HepG2 (cell line): ENCODE measurements around the gene RB1. TPM values are rescaled to one million over a fixed set of nuclear protein-coding genes. Genes with fewer than 3 reads are reported as not detected.

Experiments
- CBFB ChIP-seq: sonication (generic); formaldehyde crosslinking; IDR thresholded peaks from 2 replicates; pipeline ENCODE4 v1.4.0; 2020; ENCODE audit warnings: missing genetic modification reagents
- CREM ChIP-seq, 2 experiments: sonication (generic) in 1 of 2; formaldehyde crosslinking in 1 of 2; IDR thresholded peaks; 2 replicates each; pipeline versions ENCODE4 v1.4.0 to v1.6.1; 2016 to 2020; ENCODE audit warnings: antibody characterized with exemption in 1 of 2, mild to moderate bottlenecking in 1 of 2, missing genetic modification reagents in 1 of 2
- GATAD1 ChIP-seq: IDR thresholded peaks from 2 replicates; pipeline ENCODE4 v1.6.1; 2016; ENCODE audit warnings: missing genetic modification reagents, missing compliant biosample characterization
- PPARG ChIP-seq: conservative IDR thresholded peaks from 2 replicates; pipeline ENCODE4 v1.6.1; 2016; ENCODE audit warnings: missing biosample characterization, missing genetic modification reagents
- RBM22 ChIP-seq: fragments of 200-400 bp; formaldehyde crosslinking; optimal IDR thresholded peaks from 2 replicates; pipeline ENCODE3; 2017; ENCODE audit warnings: mild to moderate bottlenecking, low read length, moderate library complexity
- SSRP1 ChIP-seq: IDR thresholded peaks from 2 replicates; pipeline ENCODE4 v1.6.1; 2016; ENCODE audit warnings: control low read depth
- polyA plus RNA-seq, 8 experiments: library from polyadenylated mRNA; depleted of rRNA in 3 of 8; stranded (reverse) in 7 of 8; unstranded in 1 of 8; fragments of >200 nt; fragmentation: Illumina TruSeq in 4 of 8; extraction: Trizol in 4 of 8; gene quantifications; 2 replicates each; pipeline versions ENCODE4 v1.2.1 to v1.2.3, GENCODE V29; 2011 to 2016; ENCODE audit warnings: low read depth in 4 of 8, missing spikeins in 1 of 8, mixed read lengths in 1 of 8; ENCODE audit not compliant: insufficient read depth in 1 of 8
- total RNA-seq, 5 experiments: library from RNA; depleted of rRNA; stranded (reverse); fragments of >200 nt; fragmentation: Illumina TruSeq; extraction: Trizol; gene quantifications; 2 replicates each; pipeline ENCODE4 v1.2.3, GENCODE V29; 2016; ENCODE audit warnings: low read depth in 1 of 5
- TF ChIP-seq, protein P1 (sequence below): sonication (generic); formaldehyde crosslinking; IDR thresholded peaks from 2 replicates; pipeline ENCODE4 v1.5.0; 2020; ENCODE audit warnings: missing genetic modification reagents
- TF ChIP-seq, protein P2 (sequence below): sonication (generic); formaldehyde crosslinking; IDR thresholded peaks from 2 replicates; pipeline ENCODE4 v1.5.0; 2020; ENCODE audit warnings: missing genetic modification reagents
- TF ChIP-seq, protein P3 (sequence below): sonication (generic); formaldehyde crosslinking; IDR thresholded peaks from 2 replicates; pipeline ENCODE4; 2020; ENCODE audit warnings: missing genetic modification reagents, mild to moderate bottlenecking, borderline replicate concordance
- TF ChIP-seq, protein P4 (sequence below): sonication (generic); formaldehyde crosslinking; IDR thresholded peaks from 2 replicates; pipeline ENCODE4 v1.5.0; 2020; ENCODE audit warnings: mild to moderate bottlenecking, missing genetic modification reagents, borderline replicate concordance
- TF ChIP-seq, protein P5 (sequence below): sonication (generic); formaldehyde crosslinking; IDR thresholded peaks from 2 replicates; pipeline ENCODE4 v1.8.0; 2022; ENCODE audit warnings: missing genetic modification reagents, mild to moderate bottlenecking, borderline replicate concordance
- TF ChIP-seq, protein P6 (sequence below), 2 experiments: sonication (generic) in 1 of 2; formaldehyde crosslinking in 1 of 2; IDR thresholded peaks; 2 replicates each; pipeline versions ENCODE4 v1.4.0 to v1.6.1; 2016 to 2020; ENCODE audit warnings: borderline replicate concordance in 1 of 2, low read depth in 1 of 2, mild to moderate bottlenecking in 1 of 2, missing genetic modification reagents in 1 of 2

The RB1 gene
- total and polyA plus RNA-seq, 2 of the 13 experiments (the other 11 are each of a cell fraction or from before 2014, with no cell fraction given): 15.6 to 23.7 TPM

DNA sequence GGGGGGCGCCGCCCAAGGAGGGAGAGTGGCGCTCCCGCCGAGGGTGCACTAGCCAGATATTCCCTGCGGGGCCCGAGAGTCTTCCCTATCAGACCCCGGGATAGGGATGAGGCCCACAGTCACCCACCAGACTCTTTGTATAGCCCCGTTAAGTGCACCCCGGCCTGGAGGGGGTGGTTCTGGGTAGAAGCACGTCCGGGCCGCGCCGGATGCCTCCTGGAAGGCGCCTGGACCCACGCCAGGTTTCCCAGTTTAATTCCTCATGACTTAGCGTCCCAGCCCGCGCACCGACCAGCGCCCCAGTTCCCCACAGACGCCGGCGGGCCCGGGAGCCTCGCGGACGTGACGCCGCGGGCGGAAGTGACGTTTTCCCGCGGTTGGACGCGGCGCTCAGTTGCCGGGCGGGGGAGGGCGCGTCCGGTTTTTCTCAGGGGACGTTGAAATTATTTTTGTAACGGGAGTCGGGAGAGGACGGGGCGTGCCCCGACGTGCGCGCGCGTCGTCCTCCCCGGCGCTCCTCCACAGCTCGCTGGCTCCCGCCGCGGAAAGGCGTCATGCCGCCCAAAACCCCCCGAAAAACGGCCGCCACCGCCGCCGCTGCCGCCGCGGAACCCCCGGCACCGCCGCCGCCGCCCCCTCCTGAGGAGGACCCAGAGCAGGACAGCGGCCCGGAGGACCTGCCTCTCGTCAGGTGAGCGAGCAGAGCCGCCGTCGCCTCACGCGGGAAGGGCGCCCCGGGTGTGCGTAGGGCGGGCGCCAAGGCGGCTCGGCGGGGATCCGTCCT, at the start of gene RB1 (continued):
- TF ChIP-seq, protein P1, sequence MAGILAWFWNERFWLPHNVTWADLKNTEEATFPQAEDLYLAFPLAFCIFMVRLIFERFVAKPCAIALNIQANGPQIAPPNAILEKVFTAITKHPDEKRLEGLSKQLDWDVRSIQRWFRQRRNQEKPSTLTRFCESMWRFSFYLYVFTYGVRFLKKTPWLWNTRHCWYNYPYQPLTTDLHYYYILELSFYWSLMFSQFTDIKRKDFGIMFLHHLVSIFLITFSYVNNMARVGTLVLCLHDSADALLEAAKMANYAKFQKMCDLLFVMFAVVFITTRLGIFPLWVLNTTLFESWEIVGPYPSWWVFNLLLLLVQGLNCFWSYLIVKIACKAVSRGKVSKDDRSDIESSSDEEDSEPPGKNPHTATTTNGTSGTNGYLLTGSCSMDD (CRISPR knock-in tag): no peak
- peak; percentile 50; the same call in 1 of the 2 replicates for TF ChIP-seq CBFB (CRISPR knock-in tag)
- TF ChIP-seq, protein P2, sequence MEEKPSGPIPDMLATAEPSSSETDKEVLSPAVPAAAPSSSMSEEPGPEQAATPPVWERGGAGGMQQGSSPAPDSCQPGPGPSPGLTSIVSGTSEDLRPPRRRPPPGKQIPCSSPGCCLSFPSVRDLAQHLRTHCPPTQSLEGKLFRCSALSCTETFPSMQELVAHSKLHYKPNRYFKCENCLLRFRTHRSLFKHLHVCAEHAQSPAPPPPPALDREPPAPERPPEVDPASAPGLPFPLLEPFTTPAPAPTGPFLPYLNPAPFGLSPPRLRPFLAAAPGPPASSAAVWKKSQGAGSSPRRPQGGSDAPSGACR (CRISPR knock-in tag): no peak
- TF ChIP-seq, protein P3, sequence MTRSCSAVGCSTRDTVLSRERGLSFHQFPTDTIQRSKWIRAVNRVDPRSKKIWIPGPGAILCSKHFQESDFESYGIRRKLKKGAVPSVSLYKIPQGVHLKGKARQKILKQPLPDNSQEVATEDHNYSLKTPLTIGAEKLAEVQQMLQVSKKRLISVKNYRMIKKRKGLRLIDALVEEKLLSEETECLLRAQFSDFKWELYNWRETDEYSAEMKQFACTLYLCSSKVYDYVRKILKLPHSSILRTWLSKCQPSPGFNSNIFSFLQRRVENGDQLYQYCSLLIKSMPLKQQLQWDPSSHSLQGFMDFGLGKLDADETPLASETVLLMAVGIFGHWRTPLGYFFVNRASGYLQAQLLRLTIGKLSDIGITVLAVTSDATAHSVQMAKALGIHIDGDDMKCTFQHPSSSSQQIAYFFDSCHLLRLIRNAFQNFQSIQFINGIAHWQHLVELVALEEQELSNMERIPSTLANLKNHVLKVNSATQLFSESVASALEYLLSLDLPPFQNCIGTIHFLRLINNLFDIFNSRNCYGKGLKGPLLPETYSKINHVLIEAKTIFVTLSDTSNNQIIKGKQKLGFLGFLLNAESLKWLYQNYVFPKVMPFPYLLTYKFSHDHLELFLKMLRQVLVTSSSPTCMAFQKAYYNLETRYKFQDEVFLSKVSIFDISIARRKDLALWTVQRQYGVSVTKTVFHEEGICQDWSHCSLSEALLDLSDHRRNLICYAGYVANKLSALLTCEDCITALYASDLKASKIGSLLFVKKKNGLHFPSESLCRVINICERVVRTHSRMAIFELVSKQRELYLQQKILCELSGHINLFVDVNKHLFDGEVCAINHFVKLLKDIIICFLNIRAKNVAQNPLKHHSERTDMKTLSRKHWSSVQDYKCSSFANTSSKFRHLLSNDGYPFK (CRISPR knock-in tag): peak; percentile 78; the same call in 1 of the 2 replicates
- TF ChIP-seq GATAD1 (CRISPR knock-in tag): peak; percentile 86
- peak; percentile 81 for TF ChIP-seq CREM (IDR thresholded peaks at IDR 0.05)
- TF ChIP-seq CREM (CRISPR knock-in tag; IDR thresholded peaks at IDR 0.05): peak; percentile 72; the same call in 1 of the 2 replicates
- TF ChIP-seq, protein P4, sequence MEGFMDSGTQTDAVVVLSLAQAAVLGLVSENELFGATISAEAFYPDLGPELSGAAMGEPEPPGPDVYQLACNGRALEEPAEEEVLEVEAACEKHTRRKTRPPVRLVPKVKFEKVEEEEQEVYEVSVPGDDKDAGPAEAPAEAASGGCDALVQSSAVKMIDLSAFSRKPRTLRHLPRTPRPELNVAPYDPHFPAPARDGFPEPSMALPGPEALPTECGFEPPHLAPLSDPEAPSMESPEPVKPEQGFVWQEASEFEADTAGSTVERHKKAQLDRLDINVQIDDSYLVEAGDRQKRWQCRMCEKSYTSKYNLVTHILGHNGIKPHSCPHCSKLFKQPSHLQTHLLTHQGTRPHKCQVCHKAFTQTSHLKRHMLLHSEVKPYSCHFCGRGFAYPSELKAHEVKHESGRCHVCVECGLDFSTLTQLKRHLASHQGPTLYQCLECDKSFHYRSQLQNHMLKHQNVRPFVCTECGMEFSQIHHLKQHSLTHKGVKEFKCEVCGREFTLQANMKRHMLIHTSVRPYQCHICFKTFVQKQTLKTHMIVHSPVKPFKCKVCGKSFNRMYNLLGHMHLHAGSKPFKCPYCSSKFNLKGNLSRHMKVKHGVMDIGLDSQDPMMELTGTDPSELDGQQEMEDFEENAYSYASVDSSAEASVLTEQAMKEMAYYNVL: peak; percentile 61; the same call in 1 of the 2 replicates
- TF ChIP-seq, protein P5, sequence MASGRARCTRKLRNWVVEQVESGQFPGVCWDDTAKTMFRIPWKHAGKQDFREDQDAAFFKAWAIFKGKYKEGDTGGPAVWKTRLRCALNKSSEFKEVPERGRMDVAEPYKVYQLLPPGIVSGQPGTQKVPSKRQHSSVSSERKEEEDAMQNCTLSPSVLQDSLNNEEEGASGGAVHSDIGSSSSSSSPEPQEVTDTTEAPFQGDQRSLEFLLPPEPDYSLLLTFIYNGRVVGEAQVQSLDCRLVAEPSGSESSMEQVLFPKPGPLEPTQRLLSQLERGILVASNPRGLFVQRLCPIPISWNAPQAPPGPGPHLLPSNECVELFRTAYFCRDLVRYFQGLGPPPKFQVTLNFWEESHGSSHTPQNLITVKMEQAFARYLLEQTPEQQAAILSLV: peak; percentile 66; the same call in 1 of the 2 replicates
- TF ChIP-seq RBM22: peak; percentile 56
- TF ChIP-seq, protein P6, sequence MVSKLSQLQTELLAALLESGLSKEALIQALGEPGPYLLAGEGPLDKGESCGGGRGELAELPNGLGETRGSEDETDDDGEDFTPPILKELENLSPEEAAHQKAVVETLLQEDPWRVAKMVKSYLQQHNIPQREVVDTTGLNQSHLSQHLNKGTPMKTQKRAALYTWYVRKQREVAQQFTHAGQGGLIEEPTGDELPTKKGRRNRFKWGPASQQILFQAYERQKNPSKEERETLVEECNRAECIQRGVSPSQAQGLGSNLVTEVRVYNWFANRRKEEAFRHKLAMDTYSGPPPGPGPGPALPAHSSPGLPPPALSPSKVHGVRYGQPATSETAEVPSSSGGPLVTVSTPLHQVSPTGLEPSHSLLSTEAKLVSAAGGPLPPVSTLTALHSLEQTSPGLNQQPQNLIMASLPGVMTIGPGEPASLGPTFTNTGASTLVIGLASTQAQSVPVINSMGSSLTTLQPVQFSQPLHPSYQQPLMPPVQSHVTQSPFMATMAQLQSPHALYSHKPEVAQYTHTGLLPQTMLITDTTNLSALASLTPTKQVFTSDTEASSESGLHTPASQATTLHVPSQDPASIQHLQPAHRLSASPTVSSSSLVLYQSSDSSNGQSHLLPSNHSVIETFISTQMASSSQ (IDR thresholded peaks at IDR 0.05; ENCODE audit: low read depth): no peak
- TF ChIP-seq, protein P6 (CRISPR knock-in tag; IDR thresholded peaks at IDR 0.05; ENCODE audit: borderline replicate concordance): no peak
- no peak for TF ChIP-seq PPARG (CRISPR knock-in tag)
- TF ChIP-seq SSRP1 (CRISPR knock-in tag): no peak
